HTERT RPE-1 (cell line): ENCODE data around the gene RANBP17.
"Not testable (repeated sequence)": the region's sequence is repeated elsewhere in the genome, so short reads cannot be mapped to it uniquely, and the experiment has no call there.

Experiments used
- in situ Hi-C: fragments of 300-500 bp; cut with MboI; formaldehyde crosslinking; loops from 4 replicates; pipeline ENCODE4 v1.14.3; 2020; ENCODE audit warnings: low sequenced_read_pairs

The RANBP17 gene

DNA sequence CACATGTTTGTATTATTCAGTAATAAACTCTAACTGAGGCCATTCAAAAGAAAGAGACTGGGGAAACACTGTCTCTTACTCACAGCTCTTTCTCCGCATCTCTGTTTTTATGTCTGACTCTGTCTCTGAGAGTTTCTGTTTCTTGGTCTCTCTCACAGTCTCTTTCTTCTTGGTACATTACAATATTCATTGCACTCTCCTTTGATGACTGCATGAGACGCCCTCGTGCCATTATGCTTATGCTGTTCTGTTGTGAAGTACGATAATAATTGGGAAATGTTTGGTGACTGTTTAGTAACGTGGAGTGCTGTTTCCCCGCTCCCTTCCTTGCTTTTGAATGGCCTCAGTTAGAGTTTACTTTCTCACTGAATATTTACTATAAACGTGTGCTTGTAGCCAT is 421.9 kb downstream of the RANBP17 start:
- in situ Hi-C loops = no loop called here

DNA sequence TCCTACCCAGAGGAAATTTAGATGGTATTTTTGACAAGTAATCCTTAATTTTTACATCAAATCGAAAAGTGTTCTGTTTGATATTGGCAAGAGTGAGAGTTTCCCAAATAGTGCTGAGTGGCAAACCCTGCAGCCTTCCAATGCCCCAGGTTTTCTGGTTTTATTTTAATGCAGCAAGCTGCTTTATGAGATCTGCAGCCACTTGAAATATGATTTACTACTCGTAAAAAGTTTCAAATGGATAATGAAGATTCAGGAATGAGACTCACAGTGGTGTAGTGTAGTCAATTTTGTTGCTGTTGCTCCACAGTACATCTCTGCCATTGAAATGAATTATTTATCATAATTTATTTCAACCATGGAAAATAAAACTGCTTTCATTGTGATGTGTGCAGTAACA is 423.6 kb downstream of the RANBP17 start:
- in situ Hi-C loops = no loop called here

DNA sequence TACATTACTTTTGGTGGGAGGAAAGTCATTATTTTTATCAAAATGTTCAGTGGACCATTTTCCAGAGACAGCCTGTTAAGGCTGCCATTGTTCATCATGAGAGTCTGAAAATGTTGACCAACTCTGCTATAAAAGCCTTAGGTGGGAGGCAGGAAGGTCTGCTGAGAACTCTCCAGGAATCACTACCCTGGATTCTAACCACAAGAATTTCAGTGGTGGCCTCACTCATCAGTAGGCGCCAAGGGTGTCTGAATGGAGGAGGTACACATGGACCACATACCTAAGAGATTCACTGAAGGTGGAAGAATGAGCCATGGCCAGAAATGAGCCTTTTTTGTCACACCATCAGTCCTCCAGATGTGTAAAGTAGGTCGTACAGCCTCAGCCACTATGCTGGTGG is 426.2 kb downstream of the RANBP17 start:
- in situ Hi-C loops = no loop called here

DNA sequence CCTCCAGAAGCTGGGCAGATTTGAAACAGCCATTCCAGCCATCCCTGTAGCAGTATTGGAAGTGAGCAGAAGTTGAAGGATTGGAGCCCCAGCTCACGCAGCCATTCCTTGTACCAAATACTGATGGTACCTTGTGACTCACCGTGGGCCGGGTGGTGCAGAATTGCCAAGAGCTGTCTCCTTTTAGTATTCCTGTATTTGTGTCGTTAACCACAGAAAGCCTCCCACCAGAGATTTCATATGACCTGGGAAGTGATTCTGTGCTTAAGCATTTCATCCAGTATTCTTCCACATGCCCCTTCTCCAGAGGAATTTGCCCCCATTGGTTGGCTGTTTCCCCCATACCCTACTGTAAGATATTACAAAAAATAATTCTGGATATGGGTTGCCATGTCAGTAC is 429.6 kb downstream of the RANBP17 start:
- in situ Hi-C loops = no loop called here

DNA sequence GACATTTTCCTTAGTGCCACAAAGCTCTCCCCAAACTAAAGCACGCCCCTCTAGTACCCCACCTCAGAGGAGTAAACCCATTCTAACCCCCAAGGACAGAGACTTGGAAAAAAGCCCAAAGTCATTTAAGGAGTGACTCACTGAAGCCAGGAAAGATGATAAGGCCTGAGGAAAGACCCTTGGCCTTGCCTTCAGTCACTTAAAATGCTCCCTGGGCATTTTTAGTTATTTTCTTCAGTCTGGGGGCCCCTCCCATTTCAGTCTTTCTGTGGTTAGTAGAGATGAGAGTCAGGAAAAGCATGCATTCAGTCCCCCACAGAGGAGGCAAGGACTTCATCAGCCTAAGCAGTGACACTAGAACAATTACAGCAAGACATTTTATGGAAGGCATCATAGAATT is 433.5 kb downstream of the RANBP17 start:
- in situ Hi-C loops = no loop called here

DNA sequence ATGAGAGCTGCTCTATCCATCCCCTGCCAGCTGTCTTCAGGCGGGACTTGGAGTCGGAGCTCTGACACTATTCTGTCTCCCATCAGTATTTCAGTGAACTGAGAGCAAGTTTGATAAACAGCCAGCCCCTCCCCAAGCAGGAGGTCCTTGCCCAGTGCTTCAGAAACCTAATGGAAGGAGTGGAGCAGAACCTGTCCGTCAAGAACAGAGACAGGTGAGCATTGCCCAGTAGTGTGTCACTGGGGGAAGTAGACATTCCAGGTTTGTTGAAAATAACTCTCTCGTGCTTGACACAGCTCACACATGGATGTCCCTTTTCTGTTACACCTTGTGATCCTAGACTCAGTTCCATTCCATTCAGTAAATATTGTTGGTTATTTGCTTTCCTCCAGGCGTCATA is 434.0 kb downstream of the RANBP17 start:
- in situ Hi-C loops = no loop called here

DNA sequence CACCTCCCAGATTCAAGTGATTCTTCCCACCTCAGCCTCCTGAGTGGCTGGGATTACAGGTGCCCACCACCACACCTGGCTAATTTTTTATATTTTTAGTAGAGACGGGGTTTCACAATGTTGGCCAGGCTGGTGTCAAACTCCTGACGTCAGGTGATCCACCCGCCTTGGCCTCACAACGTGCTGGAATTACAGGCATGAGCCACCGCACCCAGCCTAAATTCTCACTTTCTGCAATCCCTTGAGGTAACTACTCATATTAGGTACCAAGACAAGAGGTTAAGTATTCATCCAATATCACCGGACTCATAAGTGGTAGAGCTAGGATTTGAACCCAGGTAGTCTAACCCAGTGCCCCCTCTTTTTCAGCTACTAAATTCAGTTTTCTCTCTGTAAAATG is 436.1 kb downstream of the RANBP17 start:
- in situ Hi-C loops = not testable (repeated sequence)

DNA sequence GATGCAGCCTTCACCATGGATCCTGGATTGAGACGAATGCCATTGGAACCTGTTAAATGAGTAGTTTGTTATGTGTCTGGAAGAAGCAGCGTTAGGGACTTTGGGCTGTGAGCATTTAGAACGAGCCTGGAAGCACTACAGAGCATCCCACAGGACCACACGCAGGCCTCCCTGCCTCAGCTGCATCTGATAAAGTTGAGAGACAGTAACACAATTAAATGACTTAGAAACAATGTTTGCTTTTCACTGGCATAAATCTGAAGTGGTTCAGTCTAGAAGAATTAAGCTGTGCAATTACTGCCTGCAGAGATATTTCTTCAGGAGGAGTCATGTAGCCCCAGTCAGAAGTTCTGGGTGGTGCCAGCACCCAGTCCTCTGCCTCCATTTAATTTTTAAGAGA is 437.4 kb downstream of the RANBP17 start:
- in situ Hi-C loops = no loop called here

DNA sequence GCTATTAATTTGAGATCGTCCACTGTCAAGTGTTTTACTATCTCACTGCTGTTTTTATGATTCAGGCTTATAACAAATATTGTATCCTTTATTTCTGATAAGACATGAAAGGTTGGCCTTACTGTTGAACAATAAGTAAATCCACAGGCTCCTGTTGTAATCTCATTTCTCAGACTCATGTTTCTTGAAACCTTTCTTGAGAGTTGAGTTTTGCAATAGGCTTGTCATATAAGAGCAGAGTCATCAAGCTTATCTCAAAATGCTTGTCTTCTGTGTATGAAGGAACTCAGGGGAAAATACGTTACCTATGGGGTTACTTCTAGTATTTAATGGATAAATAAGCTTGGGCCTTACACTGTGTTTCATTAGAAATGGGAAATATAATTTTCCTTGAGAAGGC is 438.0 kb downstream of the RANBP17 start:
- in situ Hi-C loops = no loop called here

DNA sequence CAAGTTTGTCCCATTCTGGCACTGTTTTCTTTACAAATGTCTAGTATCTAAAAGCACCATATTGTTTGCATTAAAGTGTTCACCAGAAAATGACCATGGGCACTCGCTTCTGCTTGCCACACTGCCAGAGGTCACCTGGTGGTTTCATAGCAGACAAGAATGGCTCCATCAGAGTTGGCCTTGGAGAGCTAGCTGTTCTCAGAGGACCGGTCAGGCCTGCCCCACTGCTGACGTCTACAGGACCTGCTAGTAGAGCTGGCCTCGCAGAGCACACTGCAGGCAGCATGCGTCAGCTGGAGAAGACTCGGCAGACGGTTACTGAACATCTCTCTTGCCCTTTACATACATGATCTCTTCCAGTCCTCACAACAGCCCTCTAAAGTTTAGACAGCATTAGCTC is 438.5 kb downstream of the RANBP17 start:
- in situ Hi-C loops = no loop called here

DNA sequence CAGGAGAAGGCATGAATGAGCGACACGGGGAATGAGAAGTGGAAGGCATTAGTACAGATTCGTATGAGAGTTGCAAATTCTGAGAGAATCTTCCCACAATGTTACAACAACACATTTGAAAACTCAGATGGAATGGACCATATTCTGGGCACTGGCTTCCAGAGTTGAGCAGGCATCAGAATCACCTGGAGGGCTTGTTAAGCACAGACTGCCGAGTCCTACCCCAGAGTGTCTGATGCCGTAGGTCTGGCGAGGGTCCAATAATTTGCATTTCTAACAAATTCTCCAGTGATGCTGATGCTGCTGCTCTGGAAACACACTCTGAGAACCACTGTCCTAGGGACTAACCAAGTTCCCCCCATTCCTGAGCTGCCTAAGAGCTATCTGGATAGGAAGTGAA is 444.3 kb downstream of the RANBP17 start:
- in situ Hi-C loops = no loop called here

DNA sequence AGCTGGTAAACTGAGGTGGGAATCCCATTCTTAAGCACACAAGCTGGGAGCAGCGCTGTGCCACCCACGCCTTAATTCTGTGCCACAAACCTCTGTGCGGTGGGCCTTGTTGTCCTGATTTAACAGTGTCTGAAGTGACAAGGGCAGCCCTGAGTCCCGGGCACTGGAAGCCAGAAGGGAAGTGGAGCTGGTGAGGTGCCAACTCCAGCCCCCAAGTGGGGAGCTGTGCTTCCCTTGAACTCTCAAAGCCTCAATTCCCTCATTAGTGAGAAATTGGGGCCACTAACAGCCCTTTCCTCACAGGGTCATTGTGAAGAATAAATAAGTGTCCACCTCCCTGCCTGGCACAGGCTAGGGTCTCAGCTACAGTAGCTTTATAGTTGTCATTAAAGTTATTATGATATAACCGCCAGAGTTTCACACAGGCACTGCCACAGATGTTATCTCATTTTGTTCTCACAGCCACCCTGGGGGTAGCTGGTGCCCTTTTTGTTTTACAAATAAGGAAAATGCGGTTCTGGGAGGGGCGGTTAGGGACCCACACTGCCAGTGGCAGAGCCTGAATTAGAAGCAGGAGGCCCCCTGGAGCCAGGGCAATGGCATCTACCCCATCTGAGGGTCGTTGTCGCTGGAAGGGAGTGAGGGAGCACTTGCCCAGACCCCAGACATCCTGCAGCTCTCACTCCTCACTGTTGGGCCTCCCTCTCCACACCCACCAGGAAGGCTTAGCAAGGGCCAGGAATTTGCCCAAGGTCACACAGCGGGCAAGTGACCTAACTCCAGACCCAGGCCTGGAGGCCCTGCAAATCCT is 445.2 kb downstream of the RANBP17 start:
- in situ Hi-C loops = no loop called here

DNA sequence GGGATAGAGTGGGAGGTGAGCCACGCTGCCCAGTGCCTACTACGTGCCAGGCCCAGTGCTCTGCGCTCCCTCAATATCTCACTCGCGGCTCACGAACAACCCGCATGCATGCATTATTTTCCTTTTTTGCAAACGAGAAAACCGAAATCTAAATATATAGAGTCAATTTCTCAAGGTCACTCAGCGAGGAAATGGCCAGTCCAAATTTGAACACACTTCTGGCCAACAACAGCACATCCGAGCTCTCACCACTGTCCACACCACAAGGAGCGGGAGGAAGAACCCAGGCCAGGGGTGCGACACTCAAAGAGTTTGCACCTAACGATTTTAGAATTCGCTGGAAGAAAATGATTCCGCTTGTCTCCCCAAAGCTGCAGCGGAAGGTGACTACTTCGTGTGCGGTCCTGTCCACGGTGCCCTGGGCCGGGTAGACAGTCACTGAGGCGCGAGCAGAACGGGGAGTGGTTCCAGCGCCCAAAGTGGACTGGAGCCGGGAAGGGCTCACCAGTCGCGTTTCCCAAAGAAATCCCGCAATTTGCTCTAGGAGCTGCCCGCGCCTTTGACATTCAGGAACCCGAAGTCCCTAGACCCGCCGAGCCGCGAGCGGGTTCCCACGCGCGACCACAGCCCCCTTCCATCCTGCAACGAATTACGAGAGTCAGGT is 446.1 kb downstream of the RANBP17 start:
- in situ Hi-C loops = no loop called here

DNA sequence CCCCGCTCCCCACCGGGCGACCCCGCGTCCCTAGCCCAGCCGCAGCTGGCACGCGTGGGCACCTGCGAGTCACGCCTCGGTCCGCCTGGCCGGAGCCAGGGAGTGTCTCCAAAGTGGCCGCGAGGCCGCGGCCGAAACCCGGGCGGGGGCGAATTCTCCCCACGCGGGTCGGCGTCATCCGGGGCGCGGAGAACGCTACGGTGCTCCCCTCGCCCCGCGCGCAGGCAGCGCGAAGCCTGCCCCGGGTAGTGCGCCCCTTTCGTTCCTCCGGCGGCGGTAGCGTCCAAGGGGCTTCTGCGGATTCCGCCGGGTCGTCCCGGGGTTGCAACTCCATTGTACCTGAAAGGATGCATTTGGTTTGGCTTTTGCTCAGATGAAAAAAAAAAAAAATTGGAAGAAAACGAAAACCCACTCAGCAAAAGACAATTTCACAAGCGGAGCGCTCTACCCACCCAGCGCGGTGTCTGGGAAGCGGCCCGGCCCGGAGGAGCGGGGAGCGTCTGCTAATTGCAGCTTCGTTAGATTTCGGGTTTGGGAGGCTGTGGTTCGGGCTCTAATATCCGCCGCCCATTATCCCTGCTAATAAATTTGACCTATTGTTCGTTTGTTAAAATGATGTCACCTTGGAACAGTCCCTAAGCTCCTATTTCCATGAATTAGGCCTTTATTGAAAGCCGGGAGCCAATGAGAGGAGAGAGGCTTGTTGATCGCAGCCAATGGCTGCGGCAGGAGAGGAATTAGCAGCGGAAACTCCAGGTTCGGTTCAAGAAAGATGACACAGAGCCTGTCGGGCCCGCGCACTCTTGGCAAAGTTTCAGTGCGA is 446.8 kb downstream of the RANBP17 start, which contains the start of gene TLX3:
TLX3 (plus strand) TSS at position 796 of the 823 bp plus-strand sequence. CDS start 118 bp downstream, outside the sequence.
- in situ Hi-C loops = no loop called here

DNA sequence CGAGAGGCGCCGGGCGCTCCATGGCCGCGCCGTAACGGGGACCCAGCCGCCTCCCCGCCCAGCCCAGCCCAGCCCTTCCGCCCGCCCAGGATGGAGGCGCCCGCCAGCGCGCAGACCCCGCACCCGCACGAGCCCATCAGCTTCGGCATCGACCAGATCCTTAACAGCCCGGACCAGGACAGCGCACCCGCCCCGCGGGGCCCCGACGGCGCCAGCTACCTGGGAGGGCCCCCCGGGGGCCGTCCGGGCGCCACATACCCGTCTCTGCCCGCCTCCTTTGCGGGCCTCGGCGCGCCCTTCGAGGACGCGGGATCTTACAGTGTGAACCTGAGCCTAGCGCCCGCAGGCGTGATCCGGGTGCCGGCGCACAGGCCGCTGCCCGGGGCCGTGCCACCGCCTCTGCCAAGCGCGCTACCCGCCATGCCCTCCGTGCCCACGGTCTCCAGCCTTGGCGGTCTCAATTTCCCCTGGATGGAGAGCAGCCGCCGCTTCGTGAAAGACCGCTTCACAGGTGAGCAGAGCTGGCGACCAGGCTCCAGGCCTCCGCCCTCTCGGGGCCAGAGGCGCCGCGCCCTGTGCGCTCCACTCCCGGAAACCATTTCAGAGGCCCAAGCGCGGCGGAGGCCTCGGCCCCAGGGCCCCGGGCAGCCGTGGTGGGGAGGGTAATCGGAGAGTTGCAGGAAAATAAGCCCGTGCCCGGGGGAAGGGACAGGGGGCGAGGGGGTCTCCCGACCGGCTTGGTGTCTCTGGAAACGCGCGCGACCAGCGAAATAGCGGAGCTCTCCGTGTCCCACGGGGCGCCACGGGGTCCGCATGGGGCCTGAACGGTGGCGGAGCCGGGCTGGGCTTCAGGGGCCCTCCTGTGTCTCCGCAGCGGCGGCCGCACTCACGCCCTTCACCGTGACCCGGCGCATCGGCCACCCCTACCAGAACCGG is 447.7 kb downstream of the RANBP17 start:
- in situ Hi-C loops = no loop called here

DNA sequence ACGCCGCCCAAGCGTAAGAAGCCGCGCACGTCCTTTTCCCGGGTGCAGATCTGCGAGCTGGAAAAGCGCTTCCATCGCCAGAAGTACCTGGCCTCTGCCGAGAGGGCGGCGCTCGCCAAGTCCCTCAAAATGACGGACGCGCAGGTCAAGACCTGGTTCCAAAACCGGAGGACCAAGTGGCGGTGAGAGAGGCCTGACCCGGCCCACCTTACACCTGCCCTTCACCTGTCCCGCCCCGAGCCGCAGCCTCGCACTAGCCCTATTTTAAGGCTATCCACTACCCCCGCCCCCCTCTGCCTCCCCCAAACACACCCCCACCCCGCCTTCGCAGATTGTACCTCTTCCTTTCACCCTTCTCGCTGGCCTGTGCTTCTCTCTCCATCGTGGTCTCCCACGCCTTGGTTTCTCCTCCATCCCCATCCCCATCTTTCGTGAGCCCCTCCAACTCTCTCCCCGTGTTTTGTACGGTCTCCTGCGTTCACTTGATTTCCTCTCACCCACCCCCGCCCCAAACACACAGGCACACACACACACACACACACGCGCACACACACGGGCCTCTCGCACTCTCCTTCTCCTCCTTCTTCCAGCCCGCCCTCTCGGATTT is 448.5 kb downstream of the RANBP17 start:
- in situ Hi-C loops = no loop called here

DNA sequence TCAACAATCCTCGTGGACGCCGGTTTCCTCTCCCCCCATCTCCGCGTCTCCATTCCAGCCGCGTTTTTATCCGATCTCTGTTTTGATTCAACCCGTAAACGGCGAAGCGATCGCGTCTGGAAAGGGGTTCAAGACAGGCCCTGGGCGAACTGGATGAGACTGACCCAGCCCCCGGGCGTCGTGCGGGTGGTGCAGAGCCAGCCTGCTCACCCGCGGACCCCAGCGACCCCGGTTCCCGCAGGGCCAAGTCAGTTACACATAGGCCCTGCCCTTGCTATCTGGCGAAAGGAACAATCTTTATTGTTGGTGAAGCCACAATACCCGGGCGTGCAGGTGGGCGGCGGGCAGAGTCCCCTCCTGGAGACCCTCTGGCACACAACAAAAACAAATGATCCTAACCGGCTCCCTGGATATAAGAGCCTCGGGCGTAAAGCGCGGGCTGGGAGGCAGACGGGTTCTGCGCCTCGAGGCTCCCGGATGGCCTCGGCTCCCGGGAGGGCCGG is 449.1 kb downstream of the RANBP17 start:
- in situ Hi-C loops = no loop called here

DNA sequence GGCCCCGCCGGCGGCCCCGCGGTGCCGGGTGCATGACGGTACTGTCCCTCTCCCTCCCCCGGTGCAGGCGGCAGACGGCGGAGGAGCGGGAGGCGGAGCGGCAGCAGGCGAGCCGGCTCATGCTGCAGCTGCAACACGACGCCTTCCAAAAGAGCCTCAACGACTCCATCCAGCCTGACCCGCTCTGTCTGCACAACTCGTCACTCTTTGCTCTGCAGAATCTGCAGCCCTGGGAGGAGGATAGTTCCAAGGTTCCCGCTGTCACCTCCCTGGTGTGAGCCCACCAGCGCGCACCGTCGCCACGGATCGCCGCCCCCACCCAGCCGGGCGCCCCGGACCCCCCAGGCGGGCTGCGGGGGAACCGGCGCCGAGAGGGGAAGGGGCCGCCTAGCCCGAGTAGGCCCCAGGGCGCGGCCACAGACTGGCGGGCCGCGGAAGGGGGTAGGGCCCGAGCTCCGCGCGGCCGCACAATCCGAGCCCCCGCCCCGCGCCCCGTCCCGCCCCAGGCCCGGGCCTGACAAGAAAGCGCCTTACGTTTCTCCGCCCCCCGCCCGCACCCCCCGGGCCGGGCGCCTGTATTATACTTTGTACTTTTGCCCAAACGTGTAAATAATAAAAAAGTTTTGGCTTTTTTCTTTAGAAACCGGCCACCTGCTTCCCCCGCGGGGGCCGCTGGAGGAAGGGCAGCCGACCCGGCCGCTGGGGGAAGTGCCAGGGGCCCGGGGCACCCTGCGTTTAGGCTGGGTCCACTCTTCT is 449.7 kb downstream of the RANBP17 start:
- in situ Hi-C loops = no loop called here
